ENCODE measurements around the gene COP1.

DNA sequence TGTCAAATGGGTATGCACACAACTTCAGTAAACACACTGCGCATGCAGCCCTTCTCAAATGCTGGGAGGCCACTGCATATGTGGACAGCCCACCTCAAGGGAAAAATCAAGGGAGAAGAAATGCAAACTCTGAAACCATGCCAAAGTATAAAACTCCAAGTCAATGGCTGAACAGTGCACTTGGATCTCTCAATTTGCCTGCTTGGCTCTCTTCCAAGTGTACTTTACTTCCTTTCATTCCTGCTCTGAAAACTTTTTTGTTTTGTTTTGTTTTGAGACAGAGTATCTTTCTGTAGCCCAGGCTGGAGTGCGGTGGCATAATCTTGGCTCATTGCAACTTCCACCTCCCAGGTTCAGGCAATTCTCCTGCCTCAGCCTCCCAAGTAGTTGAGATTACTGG, 18.8 kb upstream of the COP1 start:
- TF ChIP-seq POLR2AphosphoS5 (IDR thresholded peaks at IDR 0.05; ENCODE audit: borderline replicate concordance, low read depth, low read length), result no peak
- no peak for TF ChIP-seq EZH2 (IDR thresholded peaks at IDR 0.05)

Measured in SK-N-MC (cell line).